IMR-90 (cell line): ENCODE data around the gene RAP1GAP.

Experiments used
- POLR2A ChIP-seq: IDR thresholded peaks from 2 replicates; pipeline ENCODE4 v1.6.1; 2012; ENCODE audit warnings: mild to moderate bottlenecking, low read depth, low read length
- RFX5 ChIP-seq: IDR thresholded peaks from 2 replicates; pipeline ENCODE4 v1.8.0; 2012; ENCODE audit warnings: low read depth, mild to moderate bottlenecking, low read length, moderate library complexity
- TF ChIP-seq, protein P1 (sequence below): conservative IDR thresholded peaks from 2 replicates; pipeline ENCODE4 v1.5.1; 2012; ENCODE audit warnings: mild to moderate bottlenecking, low read depth, low read length, improper control_type of control experiment
- TF ChIP-seq, protein P2 (sequence below): fragments of 150-350 bp; IDR thresholded peaks from 2 replicates; pipeline ENCODE4 v1.6.1; 2017; ENCODE audit warnings: mild to moderate bottlenecking, antibody characterized with exemption, low read length, low read depth

DNA sequence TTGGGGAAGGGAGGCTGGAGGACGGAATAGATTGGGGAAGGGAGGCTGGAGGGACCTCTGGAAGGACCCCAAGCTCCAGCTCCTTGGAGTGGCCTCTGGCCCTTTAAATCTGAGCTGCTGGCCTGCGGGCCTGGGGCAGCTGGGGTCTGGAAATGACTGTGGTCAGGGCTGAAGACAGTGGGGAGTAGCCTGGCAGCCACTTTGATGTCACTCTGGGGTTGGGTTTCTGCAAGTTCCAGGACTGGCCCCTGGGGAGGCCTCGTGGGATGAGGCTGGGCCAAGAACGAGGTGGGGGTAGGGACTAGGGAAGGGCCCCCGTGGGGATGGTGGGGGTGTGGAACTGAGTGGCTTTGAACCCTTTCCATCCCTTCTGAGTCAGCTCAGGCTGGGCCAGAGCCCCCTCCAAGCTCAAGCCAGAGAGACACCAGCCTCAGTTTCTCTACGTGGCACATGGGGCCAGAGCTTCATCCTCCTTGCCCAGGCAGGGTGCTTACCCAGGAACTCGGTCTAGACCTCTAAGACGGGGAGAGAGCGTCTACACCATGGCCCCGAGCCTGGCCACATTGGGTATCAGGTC lies 100.3 kb downstream of the RAP1GAP start:
- TF ChIP-seq, protein P1, sequence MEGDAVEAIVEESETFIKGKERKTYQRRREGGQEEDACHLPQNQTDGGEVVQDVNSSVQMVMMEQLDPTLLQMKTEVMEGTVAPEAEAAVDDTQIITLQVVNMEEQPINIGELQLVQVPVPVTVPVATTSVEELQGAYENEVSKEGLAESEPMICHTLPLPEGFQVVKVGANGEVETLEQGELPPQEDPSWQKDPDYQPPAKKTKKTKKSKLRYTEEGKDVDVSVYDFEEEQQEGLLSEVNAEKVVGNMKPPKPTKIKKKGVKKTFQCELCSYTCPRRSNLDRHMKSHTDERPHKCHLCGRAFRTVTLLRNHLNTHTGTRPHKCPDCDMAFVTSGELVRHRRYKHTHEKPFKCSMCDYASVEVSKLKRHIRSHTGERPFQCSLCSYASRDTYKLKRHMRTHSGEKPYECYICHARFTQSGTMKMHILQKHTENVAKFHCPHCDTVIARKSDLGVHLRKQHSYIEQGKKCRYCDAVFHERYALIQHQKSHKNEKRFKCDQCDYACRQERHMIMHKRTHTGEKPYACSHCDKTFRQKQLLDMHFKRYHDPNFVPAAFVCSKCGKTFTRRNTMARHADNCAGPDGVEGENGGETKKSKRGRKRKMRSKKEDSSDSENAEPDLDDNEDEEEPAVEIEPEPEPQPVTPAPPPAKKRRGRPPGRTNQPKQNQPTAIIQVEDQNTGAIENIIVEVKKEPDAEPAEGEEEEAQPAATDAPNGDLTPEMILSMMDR = no peak
- TF ChIP-seq RFX5 (no peak), POLR2A (no peak)
- TF ChIP-seq, protein P2, sequence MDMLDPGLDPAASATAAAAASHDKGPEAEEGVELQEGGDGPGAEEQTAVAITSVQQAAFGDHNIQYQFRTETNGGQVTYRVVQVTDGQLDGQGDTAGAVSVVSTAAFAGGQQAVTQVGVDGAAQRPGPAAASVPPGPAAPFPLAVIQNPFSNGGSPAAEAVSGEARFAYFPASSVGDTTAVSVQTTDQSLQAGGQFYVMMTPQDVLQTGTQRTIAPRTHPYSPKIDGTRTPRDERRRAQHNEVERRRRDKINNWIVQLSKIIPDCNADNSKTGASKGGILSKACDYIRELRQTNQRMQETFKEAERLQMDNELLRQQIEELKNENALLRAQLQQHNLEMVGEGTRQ = no peak
